Raji (cell line): ENCODE data around the gene ELMO1.

Experiments used
- POLR2A ChIP-seq: IDR thresholded peaks from 2 replicates; pipeline ENCODE4 v1.6.1; 2011; ENCODE audit warnings: low read depth, low read length, control low read depth; ENCODE audit not compliant: insufficient read depth

The ELMO1 gene

DNA sequence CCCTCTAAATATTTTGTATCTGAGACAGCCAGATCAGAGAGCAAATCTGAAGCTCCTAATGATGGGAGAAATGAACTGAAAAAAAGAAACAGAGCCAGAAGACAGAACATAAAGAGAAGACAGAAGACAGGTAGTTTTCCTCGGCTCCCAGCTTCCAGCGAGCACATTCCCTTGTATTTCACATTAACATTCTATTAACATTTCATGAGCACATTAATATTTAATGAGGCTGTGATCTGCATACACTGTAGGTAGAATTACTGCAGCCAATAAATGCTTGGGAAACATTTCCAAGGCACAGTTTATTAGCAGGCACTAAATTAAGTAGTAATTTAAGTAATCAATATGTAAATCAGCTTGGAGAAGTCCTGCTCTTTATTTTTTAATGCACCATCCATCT lies 349.9 kb downstream of the ELMO1 start:
- no peak for TF ChIP-seq POLR2A

DNA sequence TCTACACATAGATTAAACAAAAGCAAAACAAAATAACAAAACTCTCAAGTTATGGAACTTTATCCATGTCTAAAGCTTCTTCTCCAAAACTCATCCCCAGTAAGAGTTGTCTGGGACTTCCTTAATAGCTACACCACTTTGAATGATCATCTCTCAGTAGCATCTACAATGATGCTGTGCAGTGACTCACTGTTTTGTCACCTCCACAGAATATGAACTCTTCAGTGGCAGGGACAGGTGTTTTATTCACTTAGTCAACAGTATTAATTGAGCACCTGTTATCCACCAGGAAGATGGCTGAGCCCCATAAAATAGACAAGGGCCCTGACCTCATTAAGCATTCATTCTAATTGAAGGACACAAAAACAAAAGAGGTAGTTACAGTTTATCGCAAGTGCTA lies 350.7 kb downstream of the ELMO1 start:
- TF ChIP-seq POLR2A, result no peak

- TF ChIP-seq POLR2A, result no peak
Measured at GRCh38 chr7:37097276-37097675, 351.4 kb downstream of the ELMO1 start.

- no peak for TF ChIP-seq POLR2A
Measured at GRCh38 chr7:37096341-37096740, 352.3 kb downstream of the ELMO1 start.

GRCh38 chr7:37095122-37095521 lies 353.5 kb downstream of the ELMO1 start:
- TF ChIP-seq POLR2A, result no peak

GRCh38 chr7:37093257-37093656 lies 355.4 kb downstream of the ELMO1 start:
- TF ChIP-seq POLR2A, result no peak

GRCh38 chr7:37092548-37092947 lies 356.1 kb downstream of the ELMO1 start:
- no peak for TF ChIP-seq POLR2A

DNA sequence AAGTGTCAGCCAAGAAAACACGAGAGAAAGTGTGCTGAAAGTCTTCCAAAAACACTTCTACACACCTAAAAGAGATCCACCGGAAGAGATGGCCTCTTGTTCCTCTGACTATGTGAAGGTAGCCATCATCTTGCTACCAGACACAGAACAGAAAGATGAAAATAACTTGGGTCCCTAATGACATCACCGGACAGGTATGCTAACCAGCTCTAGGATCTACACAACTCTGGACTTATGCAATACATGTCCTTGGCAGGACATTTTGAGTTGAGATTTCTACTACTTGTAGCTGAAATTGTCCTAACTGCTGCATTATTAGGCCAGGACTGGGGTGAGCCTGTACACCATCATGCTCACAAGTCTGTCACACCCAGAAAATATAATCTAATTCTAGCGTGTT lies 358.7 kb downstream of the ELMO1 start:
- TF ChIP-seq POLR2A, result no peak

GRCh38 chr7:37085600-37085999 lies 363.1 kb downstream of the ELMO1 start:
- no peak for TF ChIP-seq POLR2A

GRCh38 chr7:37084303-37084702 lies 364.4 kb downstream of the ELMO1 start:
- TF ChIP-seq POLR2A, result no peak

GRCh38 chr7:37083311-37084096 lies 365.2 kb downstream of the ELMO1 start:
- no peak for TF ChIP-seq POLR2A

DNA sequence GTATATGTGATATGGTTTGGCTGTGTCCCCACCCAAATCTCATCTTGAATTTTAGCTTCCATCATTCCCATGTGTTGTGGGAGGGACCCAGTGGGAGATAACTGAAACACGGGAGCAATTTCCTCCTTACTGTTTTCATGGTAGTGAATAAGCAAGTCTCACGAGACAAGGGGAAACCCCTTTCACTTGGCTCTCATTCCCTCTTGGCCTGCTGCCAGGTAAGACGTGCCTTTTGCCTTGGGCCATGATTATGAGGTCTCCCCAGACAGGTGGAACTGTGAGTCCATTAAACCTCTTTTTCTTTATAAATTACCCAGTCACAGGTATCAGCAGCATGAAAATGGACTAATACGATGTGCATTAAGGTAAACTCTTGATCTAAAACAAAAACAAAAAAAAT lies 367.2 kb downstream of the ELMO1 start:
- TF ChIP-seq POLR2A, result no peak

DNA sequence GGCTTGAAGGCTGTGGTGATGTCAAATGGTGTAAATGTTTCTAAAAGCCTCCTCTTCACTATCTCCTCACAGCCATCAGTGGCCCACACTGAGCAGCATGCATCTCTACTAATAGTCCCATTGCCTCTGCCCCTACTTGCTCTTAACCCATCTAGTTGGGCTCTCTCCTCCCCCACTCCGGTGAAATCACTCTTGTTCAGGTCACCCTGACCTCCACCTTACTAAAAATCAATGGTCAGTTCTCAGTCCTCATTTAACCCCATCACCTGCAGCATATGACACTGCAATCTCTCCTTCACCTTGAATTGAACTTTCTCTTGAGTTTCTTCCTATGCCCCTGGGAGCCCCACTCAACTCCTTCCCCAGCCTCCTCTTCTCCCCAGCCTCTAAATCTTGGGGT lies 369.2 kb downstream of the ELMO1 start:
- no peak for TF ChIP-seq POLR2A

DNA sequence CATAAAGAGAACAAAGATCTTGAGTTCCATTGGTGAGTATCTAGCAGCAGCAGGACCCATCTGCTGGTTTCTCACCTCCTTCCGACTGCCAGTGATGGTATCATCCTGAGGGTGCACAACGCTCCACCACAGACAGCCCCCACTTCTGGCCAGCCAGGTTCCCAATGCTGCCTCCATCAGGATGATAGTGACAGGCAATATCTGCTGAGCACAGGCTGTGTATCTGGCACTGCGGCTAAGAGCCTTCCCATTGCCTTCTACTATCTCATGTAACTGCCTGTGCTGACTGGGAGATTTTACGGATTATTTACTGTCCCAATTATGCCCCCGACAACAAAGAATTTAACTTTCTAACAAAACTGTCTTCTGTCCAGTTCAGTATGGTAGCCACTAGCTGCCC lies 372.0 kb downstream of the ELMO1 start:
- TF ChIP-seq POLR2A, result no peak

- TF ChIP-seq POLR2A, result no peak
Measured at GRCh38 chr7:37074370-37074769, 374.3 kb downstream of the ELMO1 start.

DNA sequence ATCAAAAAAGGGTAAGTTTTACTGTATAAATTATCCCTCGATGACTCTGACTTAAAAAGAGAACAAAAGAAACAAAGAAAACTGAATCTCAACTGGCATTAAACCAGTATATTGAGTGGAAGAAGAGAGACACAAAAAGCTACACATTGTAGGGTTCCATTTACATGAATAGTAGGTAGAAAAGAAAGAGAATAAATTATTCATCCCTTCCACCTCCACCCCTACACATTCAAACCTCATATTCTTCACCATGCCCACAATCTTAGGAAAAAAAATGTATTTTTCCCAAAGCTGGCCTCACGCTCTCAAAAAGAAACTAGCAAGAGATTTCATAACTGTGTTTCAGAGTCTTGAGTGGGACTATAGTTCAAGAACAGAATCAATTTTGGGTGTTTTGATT lies 377.5 kb downstream of the ELMO1 start:
- TF ChIP-seq POLR2A, result no peak

GRCh38 chr7:37070471-37070870 lies 378.2 kb downstream of the ELMO1 start:
- TF ChIP-seq POLR2A, result no peak
